Gastroesophageal sphincter (tissue), 3 donors: Measurements from ENCODE around the gene CTNNA3.

ENCODE experiments used
- EP300 ChIP-seq: sonication (generic); formaldehyde crosslinking; IDR thresholded peaks from one replicate; pipeline ENCODE4 v1.6.1; 2017; ENCODE audit warnings: antibody characterized with exemption, mild to moderate bottlenecking
- POLR2A ChIP-seq, 2 donors: fragments of 450-650 bp; IDR thresholded peaks; one replicate each; pipeline ENCODE4 v1.6.1; 2017; ENCODE audit warnings: antibody characterized with exemption in 2 of 2, mild to moderate bottlenecking in 2 of 2, moderate library complexity in 1 of 2
- POLR2AphosphoS5 ChIP-seq: sonication (generic); formaldehyde crosslinking; IDR thresholded peaks from one replicate; pipeline ENCODE4 v1.6.1; 2017; ENCODE audit warnings: antibody characterized with exemption
- TF ChIP-seq, protein P1 (sequence below), 4 experiments: fragments of 200-600 bp in 2 of 4; fragments of 450-650 bp in 2 of 4; sonication (generic) in 1 of 4; IDR thresholded peaks; one replicate each; pipeline ENCODE4 v1.5.1; 2017 to 2019; ENCODE audit warnings: antibody characterized with exemption in 4 of 4, mild to moderate bottlenecking in 2 of 4, moderate library complexity in 2 of 4

DNA sequence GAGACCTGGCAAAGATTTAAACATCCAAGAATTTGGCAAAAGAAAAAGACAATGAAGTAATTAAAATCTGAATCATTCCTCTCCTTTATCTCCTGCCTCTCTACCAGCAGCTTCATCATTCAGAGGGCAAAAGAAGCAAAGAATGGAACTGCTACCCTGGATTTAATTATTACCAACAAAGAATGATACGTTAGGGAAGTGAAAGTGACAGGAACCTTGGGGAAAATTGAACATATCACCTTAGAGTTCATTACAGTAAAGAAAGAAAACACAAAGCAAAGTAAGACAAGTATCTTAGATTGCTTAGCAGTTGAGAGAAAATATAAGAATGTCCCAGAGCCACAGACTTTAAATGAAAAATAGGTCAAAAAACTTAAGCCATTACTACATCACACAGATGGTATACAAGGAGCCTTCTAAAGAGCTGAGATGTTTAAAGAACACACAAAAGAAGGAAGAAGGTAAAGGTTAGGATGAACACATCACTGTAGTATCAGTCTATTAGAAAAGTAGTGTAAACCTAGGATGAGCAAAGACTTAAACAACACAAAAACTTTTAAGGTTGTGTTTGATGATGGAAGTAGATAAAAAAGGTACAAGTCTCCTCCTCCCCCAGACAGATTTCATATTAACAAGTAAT lies 17.5 kb downstream of the CTNNA3 start:
- TF ChIP-seq, protein P1, sequence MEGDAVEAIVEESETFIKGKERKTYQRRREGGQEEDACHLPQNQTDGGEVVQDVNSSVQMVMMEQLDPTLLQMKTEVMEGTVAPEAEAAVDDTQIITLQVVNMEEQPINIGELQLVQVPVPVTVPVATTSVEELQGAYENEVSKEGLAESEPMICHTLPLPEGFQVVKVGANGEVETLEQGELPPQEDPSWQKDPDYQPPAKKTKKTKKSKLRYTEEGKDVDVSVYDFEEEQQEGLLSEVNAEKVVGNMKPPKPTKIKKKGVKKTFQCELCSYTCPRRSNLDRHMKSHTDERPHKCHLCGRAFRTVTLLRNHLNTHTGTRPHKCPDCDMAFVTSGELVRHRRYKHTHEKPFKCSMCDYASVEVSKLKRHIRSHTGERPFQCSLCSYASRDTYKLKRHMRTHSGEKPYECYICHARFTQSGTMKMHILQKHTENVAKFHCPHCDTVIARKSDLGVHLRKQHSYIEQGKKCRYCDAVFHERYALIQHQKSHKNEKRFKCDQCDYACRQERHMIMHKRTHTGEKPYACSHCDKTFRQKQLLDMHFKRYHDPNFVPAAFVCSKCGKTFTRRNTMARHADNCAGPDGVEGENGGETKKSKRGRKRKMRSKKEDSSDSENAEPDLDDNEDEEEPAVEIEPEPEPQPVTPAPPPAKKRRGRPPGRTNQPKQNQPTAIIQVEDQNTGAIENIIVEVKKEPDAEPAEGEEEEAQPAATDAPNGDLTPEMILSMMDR (IDR thresholded peaks at IDR 0.05): no peak
- TF ChIP-seq POLR2A (IDR thresholded peaks at IDR 0.05): no peak
- no peak for TF ChIP-seq EP300
- no peak for TF ChIP-seq POLR2AphosphoS5
